RWPE1 (cell line): ENCODE measurements around the gene AMOTL2.

Experiments
- CTCF ChIA-PET: fragments of 350-600 bp; sonication (Branson Sonifier 250); formaldehyde crosslinking; extraction: SDS; loops from one replicate; lab custom pipeline; 2021; lab: Yijun Ruan, JAX
- POLR2A ChIA-PET: fragments of 400-600 bp; formaldehyde crosslinking; extraction: SDS; loops from one replicate; lab custom pipeline; 2020; ENCODE audit warnings: antibody characterized with exemption; ENCODE audit not compliant: low non-redundant PET; lab: Yijun Ruan, JAX
- DNase-seq: peaks from one replicate; pipeline ENCODE4 v3.0.0; 2012; ENCODE audit warnings: low spot score
- H3K27ac ChIP-seq: fragments of 450-650 bp; 2 replicates; pipeline ENCODE4 v1.5.1; 2017
- CTCF ChIP-seq: fragments of 450-650 bp; conservative IDR thresholded peaks from 2 replicates; pipeline ENCODE4 v1.5.1; 2017; ENCODE audit warnings: low read depth, mild to moderate bottlenecking

AMOTL2 gene

GRCh38 chr3:134406331-134407238 lies 32.3 kb upstream of the AMOTL2 start:
- POLR2A ChIA-PET, result no interaction called here
- H3K27ac ChIP-seq, result no peak overlapping the region
- CTCF ChIA-PET, result no interaction called here
- DNase-seq, result no peak
- no peak for TF ChIP-seq CTCF

- H3K27ac ChIP-seq, result no peak overlapping the region
- CTCF ChIA-PET, result no interaction called here
- POLR2A ChIA-PET, result no interaction called here
- no peak for TF ChIP-seq CTCF
- no peak for DNase-seq
Observed at GRCh38 chr3:134404366-134404885, 30.2 kb upstream of the AMOTL2 start.

GRCh38 chr3:134397755-134398154 lies 23.5 kb upstream of the AMOTL2 start:
- H3K27ac ChIP-seq, result no peak overlapping the region
- ChIA-PET POLR2A (no interaction called here), CTCF (no interaction called here)
- no peak for TF ChIP-seq CTCF
- no peak for DNase-seq

- no peak for DNase-seq
- ChIA-PET CTCF (no interaction called here), POLR2A (no interaction called here)
- no peak overlapping the region for H3K27ac ChIP-seq
- no peak for TF ChIP-seq CTCF
Observed at GRCh38 chr3:134395103-134395502, 20.9 kb upstream of the AMOTL2 start.

GRCh38 chr3:134394380-134394779 lies 20.1 kb upstream of the AMOTL2 start:
- ChIA-PET POLR2A (no interaction called here), CTCF (no interaction called here)
- DNase-seq, result no peak
- H3K27ac ChIP-seq, result no peak overlapping the region
- no peak for TF ChIP-seq CTCF

- POLR2A ChIA-PET, result no interaction called here
- H3K27ac ChIP-seq, result no peak overlapping the region
- CTCF ChIA-PET, result no interaction called here
- no peak for DNase-seq
- no peak for TF ChIP-seq CTCF
Observed at GRCh38 chr3:134393074-134393473, 18.8 kb upstream of the AMOTL2 start.
